ENCODE measurements around the gene ETV6. TPM values are rescaled to one million over a fixed set of nuclear protein-coding genes. Genes with fewer than 3 reads are reported as not detected.

Gene ETV6
- total RNA-seq, 1 experiment from 2014 or later, result 14.1 TPM

GRCh38 chr12:11767798-11768197 is 118.3 kb downstream of the ETV6 start:
- Histone ChIP-seq H4K20me1 (ENCODE audit: insufficient read depth) (no peaks in the 10 kb centered on the region), H3K27ac (ENCODE audit: low read depth, low read length) (no peak overlapping the region), H3K9ac (ENCODE audit: low read length) (no peak overlapping the region), H2AFZ (ENCODE audit: low read depth, low read length, poor library complexity, severe bottlenecking) (no peak overlapping the region), H3K4me3 (replicated peaks in 1 of 2; ENCODE audit: low read depth in 1 of 2, low read length in 2 of 2) (no peak overlapping the region), H3K4me1 (ENCODE audit: control insufficient read depth in 1 of 2, insufficient read depth in 2 of 2, low read length in 2 of 2) (no peaks in the 10 kb centered on the region), H3K4me2 (ENCODE audit: low read length) (no peak overlapping the region), H3K36me3 (ENCODE audit: control insufficient read depth in 1 of 2, insufficient read depth in 2 of 2, low read length in 2 of 2) (no peaks in the 10 kb centered on the region), H3K9me3 (ENCODE audit: control insufficient read depth in 1 of 2, insufficient read depth in 1 of 2, low read depth in 1 of 2, low read length in 2 of 2) (no peaks in the 10 kb centered on the region), H3K9me2 (ENCODE audit: insufficient read depth) (no peaks in the 10 kb centered on the region), H3K79me2 (ENCODE audit: insufficient read depth, low read length) (no peaks in the 10 kb centered on the region), H3K27me3 (ENCODE audit: insufficient read depth, low read length) (no peaks in the 10 kb centered on the region)
- ChIA-PET CTCF (no interaction called here), RAD21 (ENCODE audit: low non-redundant PET in 1 of 2, low total read pairs in 2 of 2, uncharacterized antibody in 2 of 2, unreplicated experiment in 2 of 2) (no interaction called here), POLR2A (no interaction called here)
- BruUV-seq (replicated peaks), result no TSS peak
- intact Hi-C loops (cut with micrococcal nuclease), result no loop called here
- TF ChIP-seq, protein P1, sequence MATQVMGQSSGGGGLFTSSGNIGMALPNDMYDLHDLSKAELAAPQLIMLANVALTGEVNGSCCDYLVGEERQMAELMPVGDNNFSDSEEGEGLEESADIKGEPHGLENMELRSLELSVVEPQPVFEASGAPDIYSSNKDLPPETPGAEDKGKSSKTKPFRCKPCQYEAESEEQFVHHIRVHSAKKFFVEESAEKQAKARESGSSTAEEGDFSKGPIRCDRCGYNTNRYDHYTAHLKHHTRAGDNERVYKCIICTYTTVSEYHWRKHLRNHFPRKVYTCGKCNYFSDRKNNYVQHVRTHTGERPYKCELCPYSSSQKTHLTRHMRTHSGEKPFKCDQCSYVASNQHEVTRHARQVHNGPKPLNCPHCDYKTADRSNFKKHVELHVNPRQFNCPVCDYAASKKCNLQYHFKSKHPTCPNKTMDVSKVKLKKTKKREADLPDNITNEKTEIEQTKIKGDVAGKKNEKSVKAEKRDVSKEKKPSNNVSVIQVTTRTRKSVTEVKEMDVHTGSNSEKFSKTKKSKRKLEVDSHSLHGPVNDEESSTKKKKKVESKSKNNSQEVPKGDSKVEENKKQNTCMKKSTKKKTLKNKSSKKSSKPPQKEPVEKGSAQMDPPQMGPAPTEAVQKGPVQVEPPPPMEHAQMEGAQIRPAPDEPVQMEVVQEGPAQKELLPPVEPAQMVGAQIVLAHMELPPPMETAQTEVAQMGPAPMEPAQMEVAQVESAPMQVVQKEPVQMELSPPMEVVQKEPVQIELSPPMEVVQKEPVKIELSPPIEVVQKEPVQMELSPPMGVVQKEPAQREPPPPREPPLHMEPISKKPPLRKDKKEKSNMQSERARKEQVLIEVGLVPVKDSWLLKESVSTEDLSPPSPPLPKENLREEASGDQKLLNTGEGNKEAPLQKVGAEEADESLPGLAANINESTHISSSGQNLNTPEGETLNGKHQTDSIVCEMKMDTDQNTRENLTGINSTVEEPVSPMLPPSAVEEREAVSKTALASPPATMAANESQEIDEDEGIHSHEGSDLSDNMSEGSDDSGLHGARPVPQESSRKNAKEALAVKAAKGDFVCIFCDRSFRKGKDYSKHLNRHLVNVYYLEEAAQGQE (IDR thresholded peaks at IDR 0.05; ENCODE audit: low read depth), result no peak
- no peak for TF ChIP-seq FOSL1 (IDR thresholded peaks at IDR 0.05; ENCODE audit: low read depth)
- no peak for TF ChIP-seq SIN3A (IDR thresholded peaks at IDR 0.05; ENCODE audit: low read depth)
- TF ChIP-seq, protein P2, sequence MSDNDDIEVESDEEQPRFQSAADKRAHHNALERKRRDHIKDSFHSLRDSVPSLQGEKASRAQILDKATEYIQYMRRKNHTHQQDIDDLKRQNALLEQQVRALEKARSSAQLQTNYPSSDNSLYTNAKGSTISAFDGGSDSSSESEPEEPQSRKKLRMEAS (IDR thresholded peaks at IDR 0.05), result no peak
- TF ChIP-seq TCF7L2 (IDR thresholded peaks at IDR 0.05; ENCODE audit: borderline replicate concordance, extremely low read depth, insufficient read depth, insufficient read length), result no peak
- no peak for TF ChIP-seq JUND (IDR thresholded peaks at IDR 0.05)
- TF ChIP-seq SRF (IDR thresholded peaks at IDR 0.05; ENCODE audit: low read depth), result no peak
- TF ChIP-seq SP1 (IDR thresholded peaks at IDR 0.05; ENCODE audit: low read depth), result no peak
- TF ChIP-seq POLR2A (IDR thresholded peaks at IDR 0.05; ENCODE audit: borderline replicate concordance, extremely low read depth, insufficient read depth, insufficient read length), result no peak
- no peak for TF ChIP-seq ELF1 (IDR thresholded peaks at IDR 0.05; ENCODE audit: borderline replicate concordance, low read depth)
- no peak for TF ChIP-seq EZH2 (IDR thresholded peaks at IDR 0.05)
- TF ChIP-seq CEBPB (IDR thresholded peaks at IDR 0.05; ENCODE audit: low read depth), result no peak
- no peak for TF ChIP-seq ZFX (IDR thresholded peaks at IDR 0.05)
- no peak for TF ChIP-seq RAD21 (IDR thresholded peaks at IDR 0.05; ENCODE audit: low read depth)
- no peak for TF ChIP-seq YY1 (IDR thresholded peaks at IDR 0.05; ENCODE audit: extremely low read depth, insufficient replicate concordance, low read depth, low read length)
- TF ChIP-seq, protein P3, sequence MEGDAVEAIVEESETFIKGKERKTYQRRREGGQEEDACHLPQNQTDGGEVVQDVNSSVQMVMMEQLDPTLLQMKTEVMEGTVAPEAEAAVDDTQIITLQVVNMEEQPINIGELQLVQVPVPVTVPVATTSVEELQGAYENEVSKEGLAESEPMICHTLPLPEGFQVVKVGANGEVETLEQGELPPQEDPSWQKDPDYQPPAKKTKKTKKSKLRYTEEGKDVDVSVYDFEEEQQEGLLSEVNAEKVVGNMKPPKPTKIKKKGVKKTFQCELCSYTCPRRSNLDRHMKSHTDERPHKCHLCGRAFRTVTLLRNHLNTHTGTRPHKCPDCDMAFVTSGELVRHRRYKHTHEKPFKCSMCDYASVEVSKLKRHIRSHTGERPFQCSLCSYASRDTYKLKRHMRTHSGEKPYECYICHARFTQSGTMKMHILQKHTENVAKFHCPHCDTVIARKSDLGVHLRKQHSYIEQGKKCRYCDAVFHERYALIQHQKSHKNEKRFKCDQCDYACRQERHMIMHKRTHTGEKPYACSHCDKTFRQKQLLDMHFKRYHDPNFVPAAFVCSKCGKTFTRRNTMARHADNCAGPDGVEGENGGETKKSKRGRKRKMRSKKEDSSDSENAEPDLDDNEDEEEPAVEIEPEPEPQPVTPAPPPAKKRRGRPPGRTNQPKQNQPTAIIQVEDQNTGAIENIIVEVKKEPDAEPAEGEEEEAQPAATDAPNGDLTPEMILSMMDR (IDR thresholded peaks at IDR 0.05 in 2 of 3, conservative IDR thresholded peaks at IDR 0.05 in 1 of 3; ENCODE audit: borderline replicate concordance in 1 of 3, insufficient read depth in 1 of 3, low read depth in 2 of 3, low read length in 2 of 3), result no peak
- no peak for TF ChIP-seq CBX3 (IDR thresholded peaks at IDR 0.05; ENCODE audit: low read depth)
- TF ChIP-seq ZNF274 (IDR thresholded peaks at IDR 0.05; ENCODE audit: low read depth, low read length), result no peak
- TF ChIP-seq EGR1 (IDR thresholded peaks at IDR 0.05; ENCODE audit: low read depth), result no peak
- no peak for DNase-seq (ENCODE audit: low read depth, low spot score)
- ATAC-seq, result no peak
